HG03280 (cell line): ENCODE measurements around the gene IFNA1.
"Not testable (repeated sequence)": the region's sequence is repeated elsewhere in the genome, so short reads cannot be mapped to it uniquely, and the experiment has no call there.

Experiments used
- ATAC-seq: cut with Tn5 transposase; IDR thresholded peaks from one replicate; pipeline ENCODE4 v1.9.1; 2021; ENCODE audit warnings: mild to moderate bottlenecking, moderate library complexity; ENCODE audit not compliant: unreplicated experiment

The IFNA1 gene

DNA sequence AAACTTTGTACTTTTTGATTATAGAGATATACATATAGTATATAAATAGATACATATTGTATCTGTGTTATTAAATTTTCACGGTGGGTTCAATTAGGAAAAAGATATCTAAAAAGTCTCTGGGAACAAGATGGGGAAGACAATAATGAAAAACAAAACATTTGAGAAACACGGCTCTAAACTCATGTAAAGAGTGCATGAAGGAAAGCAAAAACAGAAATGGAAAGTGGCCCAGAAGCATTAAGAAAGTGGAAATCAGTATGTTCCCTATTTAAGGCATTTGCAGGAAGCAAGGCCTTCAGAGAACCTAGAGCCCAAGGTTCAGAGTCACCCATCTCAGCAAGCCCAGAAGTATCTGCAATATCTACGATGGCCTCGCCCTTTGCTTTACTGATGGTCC, at the start of gene IFNA1:
TSS of gene IFNA1 (plus strand) at position 301 of the 400 bp plus-strand sequence. CDS start at position 370, 69 bp downstream.
- ATAC-seq: no peak

DNA sequence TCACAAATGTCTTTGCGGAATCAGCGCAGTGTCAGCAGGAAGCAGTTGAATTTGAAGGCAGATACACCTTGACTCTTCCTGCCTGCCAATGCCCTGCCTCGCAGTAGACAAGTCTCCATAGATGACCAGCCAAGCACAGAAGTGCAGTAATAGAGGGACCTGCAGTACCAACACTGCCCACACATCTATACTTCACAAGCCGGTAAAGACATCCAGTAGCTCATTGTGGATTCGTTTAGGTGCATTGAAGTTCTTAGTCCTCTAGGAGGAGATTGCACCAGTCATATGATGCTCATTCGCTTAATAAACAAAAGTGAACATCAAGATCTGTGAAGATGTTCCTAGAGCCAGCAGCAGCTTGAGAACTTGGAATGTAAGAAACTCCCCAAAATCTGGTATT, 48.0 kb upstream of the IFNA1 start:
- ATAC-seq: peak; percentile 93

DNA sequence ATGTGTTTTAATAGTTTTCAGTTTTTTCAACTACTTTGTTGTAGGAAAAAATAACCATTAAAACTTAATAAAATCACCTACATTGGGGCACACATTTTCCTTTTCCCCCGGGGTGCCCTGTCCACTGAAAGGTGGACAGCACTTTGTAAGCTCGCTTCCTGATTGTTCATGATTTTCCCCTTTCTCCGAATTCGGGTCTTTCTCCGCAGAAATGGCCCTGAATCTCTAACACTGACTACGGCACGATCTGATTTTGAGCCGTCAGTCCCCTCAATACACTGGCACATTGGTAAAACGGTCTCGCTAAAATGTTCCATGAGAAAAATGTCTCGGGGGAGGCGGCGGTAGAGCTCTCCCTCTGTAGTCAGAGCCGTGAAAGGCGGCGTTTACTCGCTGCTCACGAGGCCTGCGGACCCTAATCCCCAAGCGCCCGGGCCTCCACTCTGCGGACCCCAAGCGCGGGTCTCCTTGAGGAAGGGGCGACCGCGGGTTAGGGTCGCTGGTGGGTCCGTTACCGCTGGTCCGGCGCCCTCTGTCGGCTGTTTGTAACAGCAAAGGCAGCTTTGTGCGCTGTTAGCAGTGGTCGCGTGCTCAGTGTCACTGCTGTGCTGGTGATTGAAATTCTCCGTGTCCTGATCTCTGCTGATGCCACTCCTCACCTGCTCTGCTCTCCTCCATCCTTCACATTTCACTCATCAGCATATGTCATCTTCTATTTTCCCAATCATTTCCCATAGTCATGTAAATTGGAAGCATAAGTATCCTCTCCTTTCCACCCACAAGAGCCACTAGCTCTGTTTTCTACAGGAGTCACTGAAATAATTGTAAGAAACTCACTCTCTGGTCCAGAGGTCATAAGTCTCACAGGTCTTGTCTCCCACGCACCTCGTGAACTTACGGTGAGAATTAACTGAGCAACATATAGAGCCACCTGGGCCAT, 44.2 kb upstream of the IFNA1 start:
- peak; percentile 61 for ATAC-seq

DNA sequence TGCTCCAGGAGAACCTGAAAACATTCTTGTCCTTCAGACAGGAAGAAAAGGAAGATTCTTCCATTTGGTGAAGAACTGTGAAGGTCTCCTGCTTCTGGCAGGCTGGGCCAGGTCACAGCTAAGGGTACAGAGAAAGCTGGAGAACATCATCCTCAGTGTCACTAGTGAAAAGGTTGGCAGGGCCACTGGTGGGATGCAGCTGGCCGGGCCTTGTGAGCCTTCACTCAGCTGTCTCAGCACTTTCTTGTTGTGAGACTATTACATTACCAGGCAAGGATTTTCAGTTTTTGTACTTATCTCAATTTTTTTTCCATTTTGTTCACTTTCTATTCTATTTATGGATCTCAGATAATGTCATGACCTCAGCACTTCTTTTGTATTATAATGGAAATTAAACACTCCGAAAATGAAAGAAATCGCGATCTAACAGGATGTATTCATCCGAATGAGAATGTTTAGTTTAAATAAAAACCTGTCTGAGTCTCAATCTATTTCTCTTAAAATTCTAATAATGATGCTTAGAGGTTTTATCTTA, 41.2 kb upstream of the IFNA1 start:
- no peak for ATAC-seq

DNA sequence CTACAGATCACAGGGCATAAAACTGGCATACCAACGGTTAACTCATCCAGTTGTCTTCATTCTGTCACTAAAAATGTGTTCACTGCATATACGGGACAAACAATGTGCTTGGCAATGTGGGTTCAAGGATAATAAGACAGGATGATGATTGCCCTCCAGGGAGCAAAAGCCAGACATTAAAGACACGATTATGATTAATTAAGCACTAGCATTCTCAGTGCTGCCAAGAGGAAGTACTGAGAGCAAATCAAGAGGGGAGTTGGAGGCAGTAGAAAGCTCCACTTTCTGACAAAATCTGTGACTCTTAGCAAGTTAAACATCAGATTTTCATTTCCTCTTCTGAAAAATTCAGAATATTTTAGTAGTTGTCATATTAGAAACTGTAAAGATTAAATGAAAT, 40.3 kb upstream of the IFNA1 start:
- no peak for ATAC-seq

DNA sequence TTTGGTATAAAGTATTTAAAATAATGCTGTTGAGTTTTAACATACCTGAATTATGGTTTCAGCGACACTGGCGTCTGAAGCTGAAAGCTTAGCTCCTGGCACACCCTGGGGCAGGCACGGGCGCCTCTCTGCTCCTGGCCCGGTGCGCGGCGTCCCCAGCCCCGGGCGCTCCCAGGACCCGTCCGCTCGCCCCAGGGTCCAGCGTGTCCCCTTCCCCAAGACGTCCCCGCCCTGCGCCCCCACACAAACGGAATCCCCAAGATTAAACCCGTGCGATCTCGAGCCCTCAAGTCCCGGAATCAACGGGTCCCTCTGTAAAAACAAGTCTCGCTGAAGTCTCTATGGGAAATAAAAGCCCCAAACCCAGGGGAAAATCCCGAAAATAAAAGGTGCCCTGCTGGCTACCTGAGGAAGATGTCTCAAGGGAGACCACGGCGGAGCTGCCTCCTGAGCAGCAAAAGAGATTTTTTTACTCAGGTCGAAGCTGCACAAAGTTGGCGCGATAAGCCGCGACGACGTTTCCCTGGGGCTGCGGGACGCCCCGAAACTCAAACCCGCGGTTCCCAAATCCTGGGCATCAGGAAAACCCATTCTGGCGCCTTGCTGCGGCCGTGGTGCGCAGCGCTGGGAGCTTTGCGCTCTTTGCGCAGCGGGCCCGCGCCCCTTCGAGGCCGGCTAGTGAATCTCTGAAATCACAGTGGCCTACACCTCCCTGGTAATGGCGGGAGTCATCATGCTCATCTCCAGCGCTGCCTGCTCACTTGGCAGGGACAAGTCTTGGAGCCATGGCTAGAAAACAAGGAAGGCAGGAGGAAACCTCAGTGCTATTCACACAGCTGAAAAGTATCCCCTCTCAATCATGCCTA, 37.6 kb upstream of the IFNA1 start:
- no peak for ATAC-seq

DNA sequence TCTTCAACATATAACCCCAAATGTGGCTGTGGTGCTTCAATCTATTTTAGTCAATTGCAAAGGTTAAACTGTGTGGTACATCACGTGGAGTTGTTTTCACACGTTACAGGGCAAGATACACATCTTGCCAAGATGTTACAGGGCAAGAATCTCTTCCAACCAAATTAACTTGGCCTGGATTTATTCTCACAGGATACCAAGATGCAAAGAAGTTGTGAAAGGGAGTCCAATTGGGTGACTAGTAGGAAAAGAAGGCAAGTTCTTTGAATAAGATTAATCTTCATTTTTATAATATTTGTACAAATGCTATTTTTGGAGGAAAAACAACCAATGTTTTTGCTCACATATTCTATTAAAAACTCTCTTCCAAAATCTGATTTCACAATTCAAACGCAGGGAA, 36.1 kb upstream of the IFNA1 start:
- ATAC-seq: no peak

DNA sequence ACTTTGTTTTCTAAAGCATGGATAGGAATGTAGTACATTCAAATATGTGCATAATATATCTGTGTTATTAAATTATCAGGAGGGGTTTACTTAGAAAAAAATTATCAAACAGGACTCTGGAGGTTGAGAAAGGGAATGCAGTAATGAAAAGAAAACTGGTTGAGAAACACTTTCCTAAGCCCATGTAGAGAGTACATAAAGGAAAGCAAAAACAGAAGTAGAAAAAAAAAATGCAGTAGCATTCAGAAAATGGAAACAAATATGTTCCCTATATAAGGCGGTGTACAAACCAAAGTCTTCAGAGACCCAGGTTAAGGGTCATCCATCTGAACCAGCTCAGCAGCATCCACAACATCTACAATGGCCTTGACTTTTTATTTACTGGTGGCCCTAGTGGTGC, 31.4 kb upstream of the IFNA1 start, which contains the start of gene IFNA8:
TSS of gene IFNA8 (plus strand) at position 301 of the 400 bp plus-strand sequence. CDS start at position 361, 60 bp downstream.
- no peak for ATAC-seq

DNA sequence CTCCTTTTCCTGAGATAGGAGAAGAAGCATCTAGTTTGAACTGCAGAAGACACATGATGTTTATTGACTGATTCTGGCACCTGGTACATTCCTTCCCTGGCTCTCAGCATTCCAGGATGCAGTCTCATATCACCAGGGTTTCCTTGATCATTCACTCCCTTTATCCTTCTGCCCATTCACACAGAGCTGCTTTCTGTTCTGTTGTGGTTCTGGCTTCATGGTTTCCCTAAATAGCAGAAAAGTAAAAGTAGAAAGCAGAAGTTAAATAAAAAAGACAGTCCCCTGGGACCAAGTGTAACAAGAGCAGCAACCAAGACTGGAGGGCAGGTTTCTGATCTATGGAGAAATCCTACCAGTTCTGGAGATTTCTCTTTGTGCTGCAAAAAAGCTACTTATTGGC, 28.1 kb upstream of the IFNA1 start:
- ATAC-seq: no peak

DNA sequence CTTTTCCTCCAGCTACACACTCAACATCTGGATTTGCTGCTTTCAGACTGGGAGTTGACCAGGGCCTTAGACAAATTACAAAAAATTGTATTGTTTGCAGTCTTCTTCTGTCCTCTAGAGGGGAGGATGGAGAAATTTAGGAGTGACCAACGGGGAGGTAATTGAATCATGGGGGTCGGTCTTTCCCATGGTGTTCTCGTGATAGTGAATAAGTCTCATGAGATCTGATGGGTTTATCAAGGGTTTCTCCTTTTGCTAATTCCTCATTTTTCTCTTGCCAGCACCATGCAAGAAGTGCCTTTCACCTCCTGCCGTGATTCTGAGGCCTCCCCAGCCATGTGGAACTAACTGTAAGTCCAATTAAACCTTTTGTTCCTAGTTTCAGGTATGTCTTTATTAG, 27.1 kb upstream of the IFNA1 start:
- ATAC-seq: no peak

DNA sequence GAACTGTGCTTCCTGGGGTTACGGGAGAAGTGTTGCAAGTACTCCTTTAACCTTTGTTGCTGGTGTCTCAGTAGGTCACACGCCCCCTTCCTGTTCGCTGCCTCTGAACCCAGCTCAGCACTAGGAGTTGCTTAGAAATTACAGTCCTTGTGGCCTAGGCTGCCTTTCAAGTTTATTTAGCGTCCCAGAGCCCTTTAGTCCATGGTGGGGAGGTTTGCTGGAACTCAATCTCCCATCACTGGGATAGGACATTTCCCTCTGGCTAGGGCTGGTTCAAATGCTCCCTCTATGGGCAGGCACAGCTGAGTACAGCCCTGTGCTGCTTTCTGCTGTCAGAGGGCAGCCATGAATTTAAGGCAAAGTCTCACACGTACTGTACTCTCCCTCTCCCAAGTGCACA, 26.6 kb upstream of the IFNA1 start:
- ATAC-seq: no peak

DNA sequence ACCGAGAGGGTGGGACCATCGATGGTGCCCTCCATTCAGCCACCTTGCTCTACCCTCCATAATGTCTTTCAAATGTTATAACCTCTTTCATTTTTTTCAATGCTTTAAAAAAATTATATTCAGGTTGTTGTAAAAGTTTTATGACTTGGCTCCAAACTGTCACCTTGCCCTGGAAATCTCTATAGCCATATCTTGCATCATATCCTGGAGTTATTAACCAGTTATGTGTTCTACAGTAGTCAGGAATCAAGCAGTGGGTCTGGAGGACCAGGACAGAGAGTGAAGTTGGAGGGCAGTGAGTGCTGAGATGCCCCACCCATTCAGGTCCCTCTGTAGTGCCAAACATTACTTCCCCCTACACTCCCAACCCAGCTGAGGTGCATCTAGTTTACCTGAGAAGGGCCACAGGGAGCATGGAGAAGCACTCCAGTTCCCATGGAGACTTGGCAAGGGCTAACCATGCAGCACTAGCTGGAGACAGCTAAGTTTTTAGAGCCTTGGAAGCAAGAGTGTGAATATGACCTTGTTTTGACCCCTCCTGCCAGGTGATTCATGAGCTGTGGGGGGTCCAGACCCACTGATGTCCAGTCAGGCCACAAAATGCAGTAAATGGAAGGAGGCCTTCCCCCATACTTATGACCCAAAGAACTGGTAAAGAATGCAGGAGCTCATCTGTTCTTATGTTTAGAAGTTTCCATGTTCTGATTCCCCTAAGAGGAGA, 25.9 kb upstream of the IFNA1 start:
- no peak for ATAC-seq

DNA sequence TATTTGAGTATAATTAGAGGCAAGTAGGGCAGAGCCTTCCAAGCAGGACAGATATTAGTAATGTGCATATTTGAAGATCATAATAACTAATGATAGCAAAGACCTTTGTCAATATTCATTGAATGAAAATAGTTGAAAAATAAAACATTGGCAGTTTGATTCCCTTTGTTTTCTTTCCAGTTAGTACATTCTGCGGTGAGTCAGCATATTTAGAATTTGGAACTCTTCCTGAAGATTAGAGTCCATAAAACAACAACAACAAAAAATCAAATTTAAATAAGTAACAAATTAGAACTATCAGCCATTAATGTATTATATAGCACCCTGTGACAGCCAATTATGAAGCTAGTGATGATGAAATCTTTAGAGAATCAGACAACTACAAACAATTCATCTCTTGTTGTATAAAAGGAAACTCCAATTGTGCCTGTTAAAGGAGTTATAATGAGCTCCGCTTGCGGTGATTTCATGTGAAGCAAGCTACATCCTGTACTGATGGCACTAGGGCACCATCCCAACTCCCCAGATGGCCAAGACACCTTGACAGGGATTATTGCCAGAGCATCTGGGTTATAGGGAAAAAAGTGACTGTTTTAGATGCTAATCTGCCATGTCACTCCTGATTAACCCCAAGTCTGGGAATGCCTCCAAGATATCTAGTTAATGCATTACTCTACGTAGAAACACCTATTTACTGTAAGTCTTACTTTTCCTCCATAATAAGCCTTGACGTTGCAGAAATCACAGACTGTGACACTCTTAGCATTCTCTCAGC, 24.6 kb upstream of the IFNA1 start:
- no peak for ATAC-seq

DNA sequence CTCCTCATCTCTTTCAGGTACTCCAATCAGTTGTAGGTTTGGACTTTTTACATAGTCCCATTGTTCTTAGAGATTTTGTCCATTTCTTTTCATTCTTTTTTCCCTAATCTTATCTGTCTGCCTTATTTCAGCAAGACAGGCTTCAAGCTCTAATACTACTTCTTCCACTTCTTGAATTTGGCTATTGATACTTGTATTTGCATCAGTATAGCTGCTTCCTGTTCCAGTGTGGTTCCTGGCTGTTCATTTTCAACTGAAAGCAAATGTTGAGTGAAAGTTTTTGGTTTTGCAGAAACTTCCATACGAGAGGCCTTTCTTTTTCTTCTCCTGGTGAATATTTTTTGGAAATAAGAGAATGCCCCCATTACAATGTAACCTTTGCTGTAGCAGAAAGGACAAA, 12.0 kb upstream of the IFNA1 start:
- no peak for ATAC-seq

DNA sequence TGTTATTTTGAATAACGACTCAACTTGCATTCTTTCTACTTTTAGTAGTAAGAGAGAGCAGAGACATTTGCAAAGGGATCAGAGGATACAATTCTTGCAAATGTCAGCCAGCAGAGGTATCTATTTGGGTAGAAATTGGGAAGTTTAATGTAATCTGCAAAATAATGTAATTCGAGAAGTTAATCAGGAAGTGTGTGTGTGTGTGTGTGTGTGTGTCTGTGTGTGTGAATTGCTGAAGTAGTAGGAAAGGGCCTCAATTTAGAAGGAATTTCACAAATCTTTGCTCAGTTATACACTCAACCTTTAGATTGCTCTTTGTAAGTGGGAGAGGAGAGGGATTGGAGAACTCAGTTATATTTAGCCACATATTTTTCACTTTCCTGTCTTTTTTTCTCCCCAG, 11.0 kb upstream of the IFNA1 start:
- ATAC-seq: no peak

DNA sequence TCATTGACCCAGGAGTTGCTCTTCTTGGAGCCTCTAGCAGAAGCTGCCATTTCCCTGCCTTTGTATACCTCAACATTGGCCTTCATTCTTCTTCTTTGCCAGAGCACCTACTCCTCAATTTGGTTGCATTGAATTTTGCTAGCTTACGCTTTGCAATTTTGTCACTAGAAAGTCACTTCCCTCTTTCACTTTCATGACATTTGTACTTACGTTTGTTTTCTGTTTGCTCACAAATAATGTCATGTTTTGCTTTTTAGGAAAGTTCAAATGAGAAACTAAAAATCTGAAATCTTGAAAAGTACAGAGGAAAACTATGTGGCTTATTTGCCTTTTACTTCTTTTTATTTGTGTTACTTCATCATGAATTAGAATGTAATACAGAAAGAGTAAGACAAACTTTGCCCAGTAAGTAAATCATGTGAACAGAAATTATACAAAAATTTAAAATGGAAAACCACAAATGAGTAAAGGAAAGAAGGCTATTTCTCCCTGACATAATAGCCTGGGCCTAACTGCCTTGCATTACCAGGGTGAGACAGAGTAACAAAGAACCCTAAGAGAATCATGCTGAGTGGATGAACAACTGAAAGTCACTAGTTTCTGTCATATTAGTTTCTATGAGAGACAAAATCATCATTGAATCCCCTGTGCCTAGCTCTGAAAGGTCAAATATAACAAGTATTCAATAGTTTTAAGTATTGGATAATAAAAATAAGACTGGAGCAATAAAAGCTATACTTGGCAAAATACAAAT, 7.4 kb upstream of the IFNA1 start:
- ATAC-seq: peak; percentile 66

DNA sequence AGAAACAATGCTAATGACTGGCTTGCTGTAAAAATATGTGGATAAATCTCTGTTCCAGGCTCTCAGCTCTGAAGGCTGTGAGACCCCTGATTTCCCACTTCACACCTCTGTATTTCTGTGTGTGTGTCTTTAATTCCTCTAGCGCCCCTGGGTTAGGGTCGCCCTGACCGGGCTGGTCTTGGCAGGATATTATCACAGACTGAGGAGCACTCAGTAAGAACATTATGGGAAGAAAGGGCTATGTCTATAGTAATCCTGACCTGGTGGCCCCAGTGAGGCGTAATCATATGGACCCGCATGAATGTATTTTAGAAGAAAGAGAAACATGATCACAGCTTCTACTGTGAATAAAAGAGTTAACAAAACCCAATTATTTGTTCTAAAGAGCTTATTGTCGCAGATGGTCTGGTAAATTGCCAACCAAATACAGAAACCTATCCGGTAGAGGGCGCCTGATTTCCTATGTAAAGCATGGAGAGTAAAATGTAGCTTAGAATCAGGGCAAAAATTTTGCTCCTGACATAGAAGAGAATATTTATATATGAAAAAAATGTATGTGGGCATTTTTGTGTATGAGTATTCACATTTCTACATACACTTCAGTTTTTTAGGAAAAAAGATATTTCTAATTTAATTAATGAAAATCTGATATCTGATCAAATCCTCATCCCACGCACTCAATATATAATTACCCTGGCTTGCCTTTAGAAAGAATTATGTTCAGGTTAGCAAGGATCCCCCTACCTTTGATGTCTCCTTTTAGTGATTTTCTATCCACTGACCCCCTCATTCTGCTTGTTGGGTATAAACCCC, 5.8 kb upstream of the IFNA1 start:
- ATAC-seq: no peak

DNA sequence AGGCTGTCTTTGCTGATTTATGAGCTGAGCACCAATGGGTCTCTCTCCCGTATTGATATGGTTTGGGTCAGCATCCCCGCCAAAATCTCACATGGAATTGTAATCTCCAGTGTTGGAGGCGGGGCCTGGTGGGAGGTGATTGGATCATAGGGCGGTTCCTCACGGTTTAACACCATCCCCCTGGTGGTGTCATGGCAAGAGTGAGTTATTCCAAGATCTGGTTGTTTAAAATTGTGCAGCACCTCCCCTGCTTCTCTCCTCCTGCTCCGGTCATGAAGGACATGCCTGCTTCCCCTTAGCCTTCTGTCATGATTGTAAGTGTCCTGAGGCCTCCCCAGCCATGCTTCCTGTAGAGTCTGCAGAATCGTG, 5.2 kb upstream of the IFNA1 start:
- ATAC-seq: not testable (repeated sequence)
